ENCODE results near the gene PPRC1.

The PPRC1 gene

GRCh38 chr10:102195296-102195870 lies 62.5 kb downstream of the PPRC1 start:
- DNase-seq (ENCODE audit: low spot score), result no peak

DNA sequence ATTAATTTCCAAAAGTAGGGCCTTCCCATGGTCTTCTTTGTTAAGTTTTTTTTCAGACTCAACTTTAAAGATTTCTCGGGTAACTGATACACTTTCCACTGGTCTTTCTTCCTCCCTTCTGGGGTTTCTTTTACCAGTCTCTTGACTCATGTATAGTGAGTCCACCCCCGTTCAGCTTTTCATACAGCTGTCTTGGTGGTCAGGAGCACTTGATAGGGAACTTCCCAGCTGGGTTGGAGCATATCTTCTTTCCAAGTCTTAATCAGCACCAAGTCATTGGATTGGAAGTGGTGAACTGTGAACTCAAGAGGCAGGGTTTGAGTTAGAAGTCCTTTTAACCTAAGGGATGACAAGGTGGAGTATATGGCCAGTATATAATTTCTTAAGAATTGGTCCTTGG lies 64.1 kb downstream of the PPRC1 start:
- DNase-seq (ENCODE audit: low spot score), result no peak

GRCh38 chr10:102198027-102198426 lies 65.2 kb downstream of the PPRC1 start:
- DNase-seq (ENCODE audit: low spot score), result no peak

Data from activated CD4-positive, alpha-beta T cell treated with anti-CD3 and anti-CD28 coated beads, Interleukin-2, Interleukin-4, amounts not matched to agents 100 ng/mL and 50 ng/mL, durations not matched to agents 16 hours and 8 hours (primary cell).